Stimulated activated CD4-positive, alpha-beta T cell treated with anti-CD3 and anti-CD28 coated beads, Interleukin-12 subunit alpha, Interleukin-12 subunit beta, amount 100 ng/mL, for 48 hours (primary cell): ENCODE data around the gene TPPP3.
"Not testable (repeated sequence)": the region's sequence is repeated elsewhere in the genome, so short reads cannot be mapped to it uniquely, and the experiment has no call there.

ENCODE experiments used
- DNase-seq, 3 donors: peaks; one replicate each; pipeline ENCODE4 v3.0.0-alpha.2; 2020; ENCODE audit warnings: low read depth in 2 of 3, low spot score in 1 of 3

The TPPP3 gene

DNA sequence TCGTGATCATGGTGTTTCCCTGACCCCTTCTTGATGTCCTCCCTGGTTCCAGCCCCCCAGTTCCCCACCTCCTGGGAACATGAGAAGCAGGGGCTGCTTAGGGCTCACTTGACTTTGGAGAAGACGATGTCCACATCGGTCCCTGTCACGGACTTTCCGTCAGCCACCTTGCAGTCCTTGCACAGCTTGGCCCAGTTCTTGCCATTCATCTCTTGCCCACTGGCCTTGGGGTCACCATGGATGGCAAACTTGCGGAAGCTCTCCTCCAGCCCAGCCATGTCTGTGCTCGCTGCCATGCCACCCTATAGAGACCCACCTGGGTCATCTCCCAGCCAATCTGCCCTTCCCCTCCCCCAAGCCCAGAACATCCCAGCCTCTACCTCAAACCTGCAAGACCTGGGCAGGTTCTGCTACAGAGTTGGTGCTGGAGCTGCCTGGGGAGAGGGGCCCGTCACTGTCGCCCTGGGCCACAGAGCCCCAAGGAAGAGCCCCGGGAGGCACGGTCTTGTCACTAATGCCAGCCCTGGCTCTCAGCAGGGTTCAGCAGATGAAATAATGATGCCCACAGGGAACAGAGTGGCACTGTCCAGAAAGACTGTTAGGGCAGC, 2.4 kb downstream of the TPPP3 start:
- no peak for DNase-seq

DNA sequence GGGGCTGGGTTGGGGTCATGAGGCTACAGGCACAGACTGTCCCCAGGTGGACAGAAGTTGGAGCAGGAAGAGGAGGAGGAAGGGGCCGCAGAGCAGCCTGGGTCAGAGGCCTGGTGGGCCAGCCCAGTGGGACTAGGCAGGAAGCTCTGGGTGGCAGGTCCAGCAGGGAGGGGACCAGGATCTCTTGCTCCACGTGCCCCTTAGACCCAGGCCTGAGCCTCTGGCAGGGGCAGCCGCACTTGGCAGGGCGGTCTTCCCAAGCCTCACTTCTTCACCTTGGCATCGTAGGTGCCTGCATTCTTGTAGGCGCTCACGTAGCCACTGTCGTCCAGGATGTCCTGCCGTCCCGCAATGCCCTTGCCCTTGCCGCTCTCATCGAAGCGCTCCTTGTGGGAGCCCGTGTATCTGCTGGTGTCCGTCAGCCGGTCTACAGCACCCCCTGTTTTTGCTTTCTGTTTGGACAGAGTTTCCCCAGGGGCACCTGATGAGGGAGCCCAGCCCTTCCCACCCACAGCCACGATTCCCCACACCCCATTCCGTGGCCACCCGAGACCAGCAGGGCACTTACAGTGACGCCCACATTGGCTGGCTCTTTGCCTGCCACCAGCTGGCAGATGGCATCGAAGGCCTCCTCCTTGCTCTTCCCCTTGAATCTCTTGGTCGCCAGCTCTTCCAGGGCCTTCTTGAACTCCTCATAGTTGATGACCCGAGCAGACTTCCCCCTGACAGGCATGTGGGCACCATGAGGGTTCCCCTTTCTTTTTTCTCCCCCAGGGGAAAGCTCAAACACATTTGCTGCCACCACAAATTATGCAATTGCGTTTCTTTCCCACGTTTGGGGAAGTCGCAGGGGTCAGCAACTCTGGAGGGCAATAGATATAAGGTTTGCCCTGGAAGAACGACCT, 3.1 kb downstream of the TPPP3 start:
- no peak for DNase-seq

DNA sequence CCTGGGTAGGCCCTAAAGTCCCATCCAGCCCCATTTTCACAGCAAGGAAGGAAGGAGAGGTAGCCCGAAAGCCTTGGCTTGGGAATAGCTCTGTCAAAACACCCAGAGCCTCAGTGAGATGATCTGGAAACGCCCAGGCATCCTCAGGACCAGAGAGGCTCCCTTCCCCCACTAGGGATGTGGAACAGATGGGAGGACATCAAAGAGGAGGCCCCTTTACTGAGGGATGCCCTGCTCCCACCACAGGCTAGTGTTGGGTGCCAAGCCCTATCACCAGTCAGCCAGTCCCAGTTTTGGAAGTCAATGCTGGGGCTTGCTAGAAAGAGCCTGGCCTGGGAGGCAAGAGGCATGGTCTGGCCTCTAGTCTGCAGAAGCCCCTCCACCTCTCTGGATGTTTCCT, 4.7 kb downstream of the TPPP3 start:
- DNase-seq, result no peak

DNA sequence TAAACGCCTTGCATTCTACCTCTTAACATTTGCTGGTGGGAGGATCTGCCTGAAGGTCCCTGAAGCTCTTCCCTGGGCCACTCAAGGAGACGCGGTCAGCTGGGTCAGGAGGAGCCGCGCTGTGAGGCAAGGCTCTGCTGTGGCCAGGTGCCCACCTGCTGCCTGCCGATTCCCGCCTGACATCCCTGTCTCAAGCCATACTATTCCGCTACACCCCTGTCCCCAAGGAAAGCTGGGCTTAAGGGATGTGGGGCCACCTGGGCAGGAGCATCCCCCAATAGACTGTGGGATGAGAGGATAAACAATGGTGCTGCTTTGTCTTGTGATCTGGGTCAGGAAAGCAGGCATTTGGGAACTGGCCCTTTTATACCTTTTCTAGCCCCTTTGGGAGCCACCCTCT, 5.1 kb downstream of the TPPP3 start:
- no peak for DNase-seq

DNA sequence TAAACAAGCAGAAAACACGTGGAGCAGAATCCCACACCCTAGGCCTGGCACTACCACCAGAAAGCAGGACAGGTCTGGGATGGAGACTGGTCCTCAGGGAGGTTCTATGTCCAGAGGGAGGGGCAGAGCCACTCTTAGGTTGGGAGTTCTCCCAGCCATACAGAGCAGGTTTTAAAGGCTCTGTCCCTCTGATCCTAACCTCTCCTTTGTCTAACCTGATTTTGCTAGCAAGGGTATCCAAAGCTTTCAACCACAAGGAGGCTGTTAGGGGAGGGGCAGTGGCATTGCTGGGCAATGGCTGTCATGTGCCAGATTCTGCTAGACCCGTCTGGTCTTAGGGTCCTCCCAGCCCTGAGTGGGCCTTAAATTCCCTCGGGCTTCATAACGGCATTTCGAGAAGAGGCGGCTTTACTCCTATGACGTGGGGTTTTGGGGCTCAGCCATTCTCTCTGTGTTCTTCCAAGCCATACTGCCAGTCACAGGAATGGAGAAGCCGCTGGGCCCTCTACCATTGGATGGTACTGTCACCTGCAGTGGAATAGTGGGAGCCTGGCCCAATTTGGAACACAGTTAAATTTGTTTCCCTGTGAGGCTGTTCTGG, 5.7 kb downstream of the TPPP3 start:
- no peak for DNase-seq

DNA sequence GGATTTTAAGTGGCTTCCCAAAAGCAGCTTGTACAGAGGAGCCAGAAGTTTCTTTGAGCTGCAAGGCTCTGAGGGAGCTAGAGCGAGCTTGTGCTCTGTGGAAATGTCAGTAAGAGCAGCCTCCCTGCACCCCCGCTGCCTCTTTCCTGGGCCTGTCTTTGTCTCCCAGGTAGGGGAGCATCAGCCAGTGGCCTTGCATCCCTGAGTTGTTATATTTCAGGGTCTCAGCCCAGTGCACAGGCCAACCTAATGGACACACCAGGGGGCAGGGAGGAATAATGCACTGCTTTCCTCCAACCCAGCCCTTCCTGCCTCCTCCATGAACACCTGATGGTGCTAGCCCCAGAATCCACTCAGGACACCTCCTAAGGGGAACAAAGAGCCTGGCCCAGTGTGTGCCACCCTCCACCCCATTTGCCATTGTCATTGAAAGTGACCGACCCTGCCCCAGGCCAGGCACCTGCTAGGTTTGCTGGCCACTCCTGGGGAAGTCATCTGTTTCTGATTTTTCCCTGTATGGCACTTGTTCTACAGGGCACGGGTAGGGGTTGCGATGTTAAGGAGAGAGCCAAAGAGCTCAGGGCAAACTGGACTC, 6.3 kb downstream of the TPPP3 start:
- no peak for DNase-seq

DNA sequence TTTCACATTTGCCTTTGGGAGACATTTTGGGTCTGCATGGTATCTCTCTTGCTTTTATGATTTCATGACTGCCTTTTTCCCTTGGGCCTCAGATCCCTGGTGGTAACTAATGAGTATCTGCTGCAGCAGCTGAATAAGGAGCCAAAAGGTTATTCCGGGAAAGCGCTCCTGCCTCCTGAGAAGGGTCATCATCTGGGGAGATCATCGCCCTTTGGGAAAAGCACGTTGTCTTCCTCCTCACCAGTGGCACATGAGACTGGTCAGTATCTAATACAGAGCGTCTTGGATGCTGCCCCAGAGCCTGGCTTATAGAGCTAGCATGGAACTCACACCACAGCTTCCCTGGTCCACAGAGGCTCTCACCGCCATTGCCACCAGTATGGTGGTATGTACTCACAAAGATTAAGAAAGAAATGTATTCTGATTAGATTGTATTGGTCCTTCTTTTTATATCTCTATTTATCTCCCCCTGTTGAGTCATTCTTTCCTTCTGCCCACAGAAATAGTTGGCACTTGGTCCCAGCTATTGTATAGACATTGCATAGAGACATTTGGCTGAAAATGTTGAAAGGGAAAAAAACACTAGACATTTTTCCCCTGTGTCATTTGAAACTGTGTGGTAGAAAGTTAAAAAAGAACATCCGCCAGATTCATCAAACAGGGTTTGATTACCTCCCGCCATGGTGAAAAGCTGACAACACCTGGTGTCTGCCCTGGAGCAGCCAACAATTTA, 8.4 kb downstream of the TPPP3 start:
- no peak for DNase-seq

DNA sequence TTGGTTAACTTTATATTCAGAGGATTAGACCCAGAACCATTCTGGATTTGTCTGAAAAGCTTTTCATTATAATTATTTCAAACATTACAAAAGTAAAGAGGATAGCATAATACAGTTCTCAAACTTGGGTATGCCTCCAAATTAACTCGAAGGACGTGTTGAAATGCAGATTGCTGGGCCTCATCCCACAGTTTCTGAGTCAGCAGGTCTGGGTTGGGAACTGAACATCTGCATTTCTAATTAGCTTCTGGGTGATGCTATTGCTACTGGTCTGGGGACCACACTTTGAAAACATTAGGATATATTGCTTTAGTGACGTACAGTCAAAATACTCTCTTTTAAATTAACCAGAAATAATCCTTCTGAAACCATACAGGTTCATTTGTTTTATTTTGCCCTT, 10.0 kb downstream of the TPPP3 start:
- no peak for DNase-seq

DNA sequence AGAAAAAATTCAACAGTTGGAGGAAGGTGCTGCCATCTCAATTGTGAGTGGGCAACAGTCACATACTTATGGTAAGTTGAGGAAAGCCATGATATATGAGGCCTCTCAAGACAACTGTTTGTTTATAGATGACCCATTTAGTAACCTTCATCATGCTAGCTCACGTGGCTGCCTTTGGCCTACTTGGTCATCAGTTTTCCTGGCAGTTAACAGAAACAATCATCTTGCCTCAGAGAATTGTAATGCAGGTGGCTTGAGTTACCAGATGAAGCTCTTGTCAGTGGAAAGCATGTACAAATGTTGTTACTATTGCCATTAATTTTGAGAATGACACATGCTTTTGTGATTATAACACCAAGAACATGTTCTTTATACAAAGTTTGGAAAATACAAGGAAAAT, 14.7 kb downstream of the TPPP3 start:
- DNase-seq, result no peak

DNA sequence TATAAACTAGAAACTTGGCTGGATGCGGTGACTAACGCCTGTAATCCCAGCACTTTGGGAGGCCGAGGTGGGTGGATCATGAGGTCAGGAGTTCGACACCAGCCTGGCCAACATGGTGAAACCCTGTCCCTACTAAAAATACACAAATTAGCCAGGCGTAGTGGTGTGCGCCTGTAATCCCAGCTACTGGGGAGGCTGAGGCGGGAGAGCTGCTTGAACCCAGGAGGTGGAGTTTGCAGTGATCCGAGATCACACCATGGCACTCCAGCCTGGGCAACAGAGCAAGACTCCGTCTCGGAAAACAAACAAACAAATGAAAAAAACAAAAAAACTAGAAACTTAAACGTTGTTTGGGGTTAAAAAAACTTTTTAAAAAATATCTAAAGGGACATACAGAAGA, 17.3 kb downstream of the TPPP3 start:
- not testable (repeated sequence) for DNase-seq

DNA sequence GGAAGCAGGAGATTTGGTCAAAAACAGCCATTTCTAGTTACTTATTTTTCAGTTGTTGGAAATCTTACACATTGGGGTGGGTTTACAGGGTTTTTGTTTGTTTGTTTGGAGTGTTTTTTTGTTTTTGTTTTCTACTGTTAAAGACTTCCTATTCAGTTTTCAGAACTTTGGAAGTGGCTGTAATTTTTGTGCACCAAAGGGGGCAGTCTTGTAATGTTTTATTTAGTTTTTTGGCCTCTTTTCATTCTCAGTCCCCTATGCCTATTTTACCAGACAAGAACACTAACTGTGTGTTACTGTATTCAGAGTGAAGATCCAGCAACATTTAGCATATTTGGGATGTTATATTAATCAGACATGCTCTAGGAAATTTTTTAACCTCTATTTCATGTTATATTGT, 20.6 kb downstream of the TPPP3 start:
- no peak for DNase-seq

DNA sequence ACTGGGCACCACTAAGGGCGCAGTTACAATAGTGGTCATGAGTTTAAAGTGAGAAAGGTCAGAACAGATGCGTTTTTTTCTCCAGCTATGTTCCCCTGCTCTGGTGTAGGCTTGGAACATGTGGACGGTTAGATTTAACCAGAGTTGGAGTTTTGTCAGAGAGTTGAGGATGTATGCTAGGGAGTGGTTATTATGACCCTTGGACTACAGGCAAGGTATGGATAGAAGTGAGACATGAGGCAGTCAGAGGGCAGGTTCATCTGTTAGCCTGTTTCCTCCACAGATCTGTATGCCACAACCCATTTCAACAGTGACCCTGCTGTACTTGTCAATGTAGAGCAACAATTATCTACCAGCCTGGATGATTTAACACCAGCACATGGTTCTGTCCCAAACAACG, 22.6 kb downstream of the TPPP3 start:
- DNase-seq, result no peak

DNA sequence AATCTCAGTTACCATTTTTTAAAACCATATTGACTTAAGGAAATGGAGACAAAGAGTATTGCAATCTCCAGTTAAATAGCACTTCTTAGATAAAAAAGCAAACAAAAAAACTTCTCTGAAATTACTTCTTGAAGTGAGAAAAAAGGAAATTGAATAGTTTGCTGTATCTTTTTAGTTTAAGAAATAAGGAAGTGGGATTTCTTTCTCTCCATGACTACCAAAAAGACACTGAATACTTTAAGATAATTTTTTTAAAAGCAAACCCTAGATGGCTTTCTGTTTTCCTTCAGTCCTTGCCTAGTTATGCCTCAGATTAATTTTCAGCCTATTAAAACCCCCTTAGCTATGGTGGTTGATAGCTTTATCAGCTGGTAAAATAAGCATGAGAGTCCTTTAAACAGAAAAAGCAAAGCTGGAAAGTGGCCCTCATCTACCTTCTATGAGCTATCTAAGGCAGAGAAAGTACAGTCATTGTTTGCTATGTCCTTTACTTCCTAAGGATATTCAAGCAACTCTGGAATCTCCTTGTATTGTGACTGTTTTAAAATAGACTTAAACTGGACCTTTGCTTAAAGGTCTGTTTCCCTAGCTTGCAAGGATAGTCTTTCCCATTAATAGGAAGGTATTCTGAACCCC, 28.6 kb downstream of the TPPP3 start:
- no peak for DNase-seq

DNA sequence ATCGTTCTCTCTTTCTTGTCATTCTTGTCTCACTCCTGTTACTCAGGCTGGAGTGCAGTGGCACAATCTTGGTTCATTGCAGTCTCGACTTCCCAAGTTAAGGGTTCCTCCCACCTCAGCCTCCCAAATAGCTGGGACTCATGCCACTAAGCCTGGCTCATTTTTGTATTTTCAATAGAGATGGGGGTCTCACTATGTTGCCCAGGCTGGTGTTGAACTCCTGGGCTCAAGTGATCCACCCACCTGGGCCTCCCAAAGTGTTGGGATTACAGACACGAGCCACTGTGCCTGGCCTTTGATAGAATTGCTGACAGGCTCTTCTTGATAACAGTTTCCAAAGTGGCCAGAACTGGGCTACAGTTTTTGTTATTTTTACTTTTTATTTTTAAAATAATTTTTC, 32.3 kb downstream of the TPPP3 start:
- DNase-seq, result no peak

DNA sequence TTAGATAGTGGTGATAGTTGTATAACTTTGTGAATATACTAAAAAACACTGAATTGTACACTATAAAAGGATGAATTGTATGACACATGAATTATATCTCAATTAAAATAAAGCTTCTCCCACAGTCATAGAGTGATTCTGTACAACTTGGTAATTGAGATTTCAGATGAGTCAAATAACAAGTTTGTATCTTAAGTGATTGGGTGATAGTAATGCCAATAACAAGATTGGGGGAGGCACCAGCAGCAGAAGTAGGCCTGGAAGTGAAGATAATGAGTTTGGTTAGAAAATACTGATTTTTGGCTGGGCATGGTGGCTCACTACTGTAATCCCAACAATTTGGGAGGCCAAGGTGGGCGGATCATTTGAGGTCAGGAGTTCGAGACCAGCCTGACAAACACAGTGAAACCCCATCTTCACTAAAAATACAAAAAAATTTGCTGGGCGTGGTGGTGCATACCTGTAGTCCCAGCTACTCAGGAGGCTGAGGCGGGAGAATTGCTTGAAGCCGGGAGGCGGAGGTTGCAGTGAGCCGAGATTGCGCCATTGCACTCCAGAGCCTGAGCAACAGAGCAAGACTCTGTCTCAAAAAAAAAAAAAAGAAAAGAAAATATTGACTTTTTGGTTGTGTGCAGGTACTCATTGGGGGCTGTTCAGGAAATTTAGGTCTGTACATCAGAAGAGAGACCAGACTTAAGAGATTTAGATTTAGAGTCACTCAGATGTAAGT, 33.6 kb downstream of the TPPP3 start:
- not testable (repeated sequence) for DNase-seq

DNA sequence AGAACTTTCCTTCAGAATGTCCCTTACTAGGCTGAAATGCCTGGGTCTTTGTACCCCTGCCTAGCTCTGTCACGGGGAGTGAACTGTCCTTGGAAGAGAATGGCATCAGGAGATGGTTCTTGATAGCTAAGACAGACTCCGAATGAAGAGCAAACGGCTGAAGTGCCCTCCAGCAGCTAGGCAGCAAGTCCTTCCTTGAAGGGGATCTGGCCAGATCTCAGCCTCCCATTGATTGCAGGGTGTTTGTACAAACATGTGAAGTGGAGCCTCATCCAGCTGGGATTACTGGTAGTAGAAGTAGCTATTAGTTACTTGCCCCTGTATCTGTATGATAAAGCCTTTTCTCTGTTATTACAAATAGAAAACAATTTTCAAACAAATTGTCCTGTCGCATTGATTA, 35.7 kb downstream of the TPPP3 start:
- no peak for DNase-seq

DNA sequence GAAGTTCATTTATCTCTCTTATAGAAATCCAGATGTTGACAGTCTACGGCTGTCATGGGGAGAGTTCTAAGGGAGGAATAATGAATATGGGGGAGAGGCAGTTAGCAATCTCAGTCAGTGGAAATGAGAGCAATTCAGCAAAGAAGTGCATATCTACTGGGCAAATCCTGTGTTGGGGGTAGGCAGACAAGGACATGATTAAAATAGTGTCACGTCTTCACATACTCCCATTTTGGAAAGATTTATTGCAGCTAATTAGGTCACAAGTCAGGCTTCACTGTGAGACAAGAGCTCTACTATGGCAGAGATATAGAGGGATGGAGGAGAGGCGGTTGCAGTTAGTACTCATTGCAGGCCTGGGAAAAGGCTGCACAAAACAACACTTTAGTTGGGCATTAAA, 36.9 kb downstream of the TPPP3 start:
- DNase-seq, result no peak

DNA sequence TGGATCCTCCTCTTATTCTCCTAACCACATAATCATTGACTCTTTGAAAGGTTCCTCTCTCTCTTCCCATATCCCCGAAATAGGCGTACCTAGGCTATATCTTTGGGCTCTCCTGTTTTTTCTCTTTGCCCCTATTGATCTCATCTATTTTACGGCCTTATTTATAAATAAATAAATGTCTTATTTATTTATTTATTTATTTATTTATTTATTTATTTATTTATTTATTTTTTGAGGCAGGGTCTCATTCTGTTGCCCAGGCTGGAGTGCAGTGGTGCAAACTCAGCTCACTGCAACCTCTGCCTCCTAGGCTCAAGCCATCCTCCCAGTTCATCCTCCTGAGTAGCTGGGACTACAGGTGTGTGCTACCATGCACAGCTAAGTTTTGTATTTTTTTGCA, 40.8 kb downstream of the TPPP3 start:
- DNase-seq, result not testable (repeated sequence)

DNA sequence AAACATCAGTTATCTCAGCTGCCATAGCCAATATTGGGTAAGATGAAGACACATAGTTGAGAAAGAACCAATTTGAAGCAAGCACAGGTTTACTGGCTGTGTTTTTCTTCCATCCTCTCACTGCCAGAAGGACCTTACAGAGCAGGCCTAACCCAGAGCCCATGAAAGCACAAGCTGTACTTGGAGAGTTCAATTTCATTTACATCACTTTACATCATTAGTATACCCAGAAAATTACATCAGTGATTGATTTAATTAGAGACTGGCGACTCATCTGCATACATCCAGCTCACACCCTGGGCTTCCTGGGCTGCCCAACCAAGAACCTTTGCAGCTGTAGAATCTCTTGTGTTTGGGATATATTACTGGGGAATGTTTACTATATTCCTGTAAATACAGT, 43.0 kb downstream of the TPPP3 start:
- no peak for DNase-seq

DNA sequence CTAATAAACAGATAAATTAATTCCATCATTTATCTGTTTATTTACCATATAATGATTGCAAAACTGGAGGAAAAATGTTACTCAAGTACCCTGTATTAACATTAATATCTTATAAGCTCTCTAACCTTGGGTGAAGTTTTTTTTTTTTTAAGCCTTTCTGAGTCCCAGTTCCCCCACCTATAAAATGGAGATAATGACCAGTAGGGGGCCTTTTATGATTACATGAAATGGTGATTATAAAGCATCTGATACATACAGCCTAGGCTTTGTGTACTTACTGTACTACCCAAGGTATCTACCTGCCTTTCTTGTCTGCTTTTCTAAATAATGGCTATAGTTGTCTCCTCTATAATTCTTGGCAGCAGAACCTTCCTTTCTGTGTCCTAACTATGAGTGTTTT, 44.1 kb downstream of the TPPP3 start:
- no peak for DNase-seq
